Smooth muscle cell of the pulmonary artery (primary cell): ENCODE data around the gene HPDL. TPM values are rescaled to one million over a fixed set of nuclear protein-coding genes. Genes with fewer than 3 reads are reported as not detected.

ENCODE experiments used
- total RNA-seq: library from RNA; depleted of rRNA; stranded (reverse); fragments of >200 nt; gene quantifications from 2 replicates; pipeline ENCODE4 v1.2.3, GENCODE V29; 2014

The HPDL gene
- 0.33 and 0.86 TPM in 2 replicates for total RNA-seq

DNA sequence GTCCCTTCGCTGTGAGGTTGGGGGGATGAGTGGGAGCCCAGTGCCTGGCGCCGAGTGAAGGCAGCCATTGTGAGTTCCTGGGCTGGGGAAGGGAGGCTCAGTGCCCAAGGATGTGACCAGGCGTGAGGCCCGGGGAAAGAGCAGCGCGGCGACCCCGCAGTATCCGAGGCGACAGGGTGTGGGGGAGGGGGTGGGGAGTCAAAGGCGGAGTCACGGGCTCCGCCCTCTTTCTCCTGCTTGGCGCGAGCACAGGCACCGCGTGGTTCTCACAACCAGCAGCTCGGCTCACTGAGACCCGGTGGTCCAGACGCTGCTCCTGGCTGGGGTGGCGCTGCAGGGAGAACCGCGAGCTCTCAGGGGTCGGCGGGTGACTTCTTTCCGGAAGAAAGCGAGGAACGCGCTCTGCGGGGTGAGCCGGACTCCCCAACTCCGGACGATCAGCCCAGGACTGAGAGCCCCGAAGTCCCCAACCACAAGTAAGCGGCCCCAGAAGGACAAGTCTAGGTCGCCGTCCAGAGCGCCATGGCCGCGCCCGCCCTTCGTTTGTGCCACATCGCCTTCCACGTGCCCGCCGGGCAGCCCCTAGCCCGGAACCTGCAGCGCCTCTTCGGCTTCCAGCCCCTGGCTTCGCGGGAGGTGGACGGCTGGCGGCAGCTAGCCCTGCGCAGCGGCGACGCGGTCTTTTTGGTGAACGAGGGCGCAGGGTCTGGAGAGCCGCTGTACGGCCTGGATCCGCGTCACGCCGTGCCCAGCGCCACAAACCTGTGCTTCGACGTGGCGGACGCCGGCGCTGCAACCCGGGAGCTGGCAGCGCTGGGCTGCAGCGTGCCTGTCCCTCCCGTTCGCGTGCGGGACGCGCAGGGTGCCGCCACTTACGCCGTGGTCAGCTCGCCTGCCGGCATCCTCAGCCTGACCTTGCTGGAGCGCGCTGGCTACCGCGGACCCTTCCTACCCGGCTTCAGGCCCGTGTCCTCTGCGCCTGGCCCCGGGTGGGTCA is at the start of gene HPDL:
TSS of gene HPDL (plus strand) at position 269 of the 997 bp plus-strand sequence. CDS start at position 523, 254 bp downstream.

DNA sequence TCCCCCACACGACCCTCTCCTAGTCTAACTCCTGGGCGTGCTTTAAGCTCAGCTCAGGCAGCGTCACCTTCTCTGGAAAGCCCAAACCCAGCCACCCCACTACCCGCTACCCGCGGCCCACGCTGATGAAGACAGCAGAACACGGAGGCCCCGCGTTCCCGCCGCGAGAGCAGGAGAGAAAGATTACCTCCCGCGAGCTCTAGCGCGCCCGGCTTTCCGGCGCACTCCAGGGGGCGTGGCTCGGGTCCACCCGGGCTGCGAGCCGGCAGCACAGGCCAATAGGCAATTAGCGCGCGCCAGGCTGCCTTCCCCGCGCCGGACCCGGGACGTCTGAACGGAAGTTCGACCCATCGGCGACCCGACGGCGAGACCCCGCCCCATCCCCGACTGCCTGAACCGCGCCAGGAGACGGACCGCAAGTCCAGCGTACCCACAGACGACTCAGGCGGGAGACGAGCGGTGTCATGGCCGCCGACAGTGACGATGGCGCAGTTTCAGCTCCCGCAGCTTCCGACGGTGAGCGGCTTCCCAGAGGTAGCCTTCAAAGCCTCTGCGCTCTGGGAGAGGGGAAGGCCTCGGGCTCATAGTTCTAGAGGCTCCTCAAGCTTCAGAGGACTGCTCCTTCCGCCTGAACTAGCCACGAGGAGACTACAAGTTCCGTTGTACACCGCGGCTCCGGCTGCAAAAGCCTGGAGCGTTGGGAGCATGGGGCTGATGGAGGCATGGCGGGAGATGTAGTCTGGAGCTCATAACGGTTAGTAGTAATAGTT is 13.3 kb downstream of the HPDL start, which contains the start of the genes MUTYH and TOE1:
TSS of gene MUTYH (minus strand) at position 652 of the 770 bp plus-strand sequence. CDS start 5,935 bp downstream, outside the sequence.
TSS of gene TOE1 (plus strand) at position 382 of the 770 bp plus-strand sequence. CDS start at position 465, 83 bp downstream.

Other genes with a start within 250 kb of the HPDL start
- 0.99 and 2.0 TPM in 2 replicates for gene ZSWIM5, start 120.3 kb upstream of the HPDL start, total RNA-seq
- 7.6 and 7.8 TPM in 2 replicates for gene TOE1, start 13.3 kb downstream of the HPDL start, total RNA-seq
- gene MUTYH, start 13.5 kb downstream of the HPDL start, total RNA-seq: 8.7 and 12.1 TPM in 2 replicates
- 1.3 and 4.9 TPM in 2 replicates for gene TESK2, start 164.3 kb downstream of the HPDL start, total RNA-seq
- 0.59 and 0.78 TPM in 2 replicates for gene CCDC163, start 173.2 kb downstream of the HPDL start, total RNA-seq
- 2.9 and 3.3 TPM in 2 replicates for gene MMACHC, start 173.4 kb downstream of the HPDL start, total RNA-seq
- 350 and 387 TPM in 2 replicates for gene PRDX1, start 195.0 kb downstream of the HPDL start, total RNA-seq
- gene AKR1A1, start 223.9 kb downstream of the HPDL start, total RNA-seq: 113 and 120 TPM in 2 replicates